AG09319 (cell line): ENCODE measurements around the gene ABI2.

Source experiments
- DNase-seq: peaks from one replicate; pipeline ENCODE4 v3.0.0-alpha.2; 2010; ENCODE audit warnings: low read depth; ENCODE audit errors: extremely low read depth
- TF ChIP-seq, protein P1 (sequence below): IDR thresholded peaks from 2 replicates; pipeline ENCODE4 v1.5.1; 2011; ENCODE audit warnings: low read depth, mild to moderate bottlenecking, inconsistent platforms, low read length, moderate library complexity

Gene ABI2

GRCh38 chr2:203453858-203454451 is 125.8 kb downstream of the ABI2 start:
- TF ChIP-seq, protein P1, sequence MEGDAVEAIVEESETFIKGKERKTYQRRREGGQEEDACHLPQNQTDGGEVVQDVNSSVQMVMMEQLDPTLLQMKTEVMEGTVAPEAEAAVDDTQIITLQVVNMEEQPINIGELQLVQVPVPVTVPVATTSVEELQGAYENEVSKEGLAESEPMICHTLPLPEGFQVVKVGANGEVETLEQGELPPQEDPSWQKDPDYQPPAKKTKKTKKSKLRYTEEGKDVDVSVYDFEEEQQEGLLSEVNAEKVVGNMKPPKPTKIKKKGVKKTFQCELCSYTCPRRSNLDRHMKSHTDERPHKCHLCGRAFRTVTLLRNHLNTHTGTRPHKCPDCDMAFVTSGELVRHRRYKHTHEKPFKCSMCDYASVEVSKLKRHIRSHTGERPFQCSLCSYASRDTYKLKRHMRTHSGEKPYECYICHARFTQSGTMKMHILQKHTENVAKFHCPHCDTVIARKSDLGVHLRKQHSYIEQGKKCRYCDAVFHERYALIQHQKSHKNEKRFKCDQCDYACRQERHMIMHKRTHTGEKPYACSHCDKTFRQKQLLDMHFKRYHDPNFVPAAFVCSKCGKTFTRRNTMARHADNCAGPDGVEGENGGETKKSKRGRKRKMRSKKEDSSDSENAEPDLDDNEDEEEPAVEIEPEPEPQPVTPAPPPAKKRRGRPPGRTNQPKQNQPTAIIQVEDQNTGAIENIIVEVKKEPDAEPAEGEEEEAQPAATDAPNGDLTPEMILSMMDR = peak; percentile 70

DNA sequence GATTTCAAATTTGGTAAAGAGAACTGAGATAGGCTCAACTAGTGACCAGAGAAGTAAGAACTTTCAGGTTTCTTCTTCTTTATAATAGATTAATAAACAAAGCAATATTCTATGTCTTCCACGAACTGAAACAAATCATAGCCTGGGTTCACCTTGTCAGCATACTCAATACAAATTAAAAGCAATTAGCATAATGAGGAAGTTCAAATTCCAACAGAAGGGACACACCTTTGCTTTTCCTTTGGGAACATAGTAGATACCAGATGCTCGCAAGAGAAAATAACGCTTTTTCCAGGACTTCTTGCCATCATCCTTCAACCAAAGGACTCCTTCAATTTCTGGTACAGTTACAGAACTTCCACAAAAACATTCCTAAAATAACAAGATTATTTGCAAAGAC is 127.0 kb downstream of the ABI2 start:
- DNase-seq = no peak
- TF ChIP-seq, protein P1 = no peak

More at GRCh38 chr2:203453858-203454451, 125.8 kb downstream of the ABI2 start:
- peak; percentile 16 for DNase-seq

GRCh38 chr2:203461746-203462145 is 133.6 kb downstream of the ABI2 start:
- DNase-seq = no peak
- TF ChIP-seq, protein P1 = no peak

DNA sequence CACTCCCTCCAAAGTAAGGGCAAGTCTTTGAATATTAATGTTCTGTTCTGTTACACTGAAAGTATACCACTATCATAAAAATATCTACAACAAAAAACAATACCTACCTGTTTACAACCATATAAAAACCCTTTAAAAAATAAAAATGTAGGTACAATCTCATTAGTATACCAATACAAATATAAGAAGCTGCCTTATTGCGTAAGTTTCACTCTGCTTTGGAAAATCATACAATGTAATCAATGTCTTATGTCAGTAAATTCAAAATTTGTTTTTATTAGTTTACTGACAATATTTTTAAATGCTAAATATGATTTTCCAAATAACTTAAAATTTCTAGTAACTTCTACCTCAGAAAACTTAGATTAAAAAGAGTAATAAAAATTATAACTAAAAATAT is 134.1 kb downstream of the ABI2 start:
- TF ChIP-seq, protein P1 = no peak

GRCh38 chr2:203463266-203463678 is 135.1 kb downstream of the ABI2 start:
- TF ChIP-seq, protein P1 = no peak
- DNase-seq = no peak

More for the DNA sequence above, 134.1 kb downstream of the ABI2 start:
- no peak for DNase-seq

GRCh38 chr2:203469546-203469945 is 141.4 kb downstream of the ABI2 start:
- TF ChIP-seq, protein P1 = no peak
- DNase-seq = no peak

- DNase-seq = no peak
- TF ChIP-seq, protein P1 = no peak
These were observed 142.2 kb downstream of the ABI2 start for GRCh38 chr2:203470371-203470770.
